Stomach (tissue), 4 donors: Measurements from ENCODE around the gene RHOT2.

Experiments
- CTCF ChIP-seq, 7 experiments: fragments of 450-650 bp in 4 of 7; fragments of 200-600 bp in 3 of 7; sonication (generic) in 3 of 7; IDR thresholded peaks; one replicate each; pipeline ENCODE4 v1.5.1; 2016 to 2019; ENCODE audit warnings: antibody characterized with exemption in 7 of 7, control low read depth in 2 of 7, mild to moderate bottlenecking in 1 of 7
- EP300 ChIP-seq: sonication (generic); formaldehyde crosslinking; IDR thresholded peaks from one replicate; pipeline ENCODE4 v1.6.1; 2017; ENCODE audit warnings: antibody characterized with exemption
- POLR2A ChIP-seq, 4 donors: fragments of 450-650 bp; IDR thresholded peaks; one replicate each; pipeline ENCODE4 v1.6.1; 2016; ENCODE audit warnings: antibody characterized with exemption in 4 of 4, control low read depth in 2 of 4, mild to moderate bottlenecking in 1 of 4, moderate library complexity in 1 of 4
- POLR2AphosphoS5 ChIP-seq, 3 donors: sonication (generic); formaldehyde crosslinking; IDR thresholded peaks; one replicate each; pipeline ENCODE4 v1.6.1; 2016; ENCODE audit warnings: antibody characterized with exemption in 3 of 3

- TF ChIP-seq CTCF (IDR thresholded peaks at IDR 0.05) (no peak), POLR2AphosphoS5 (IDR thresholded peaks at IDR 0.05) (no peak), POLR2A (IDR thresholded peaks at IDR 0.05) (no peak), EP300 (no peak)
Measured at GRCh38 chr16:662597-662996, 5.3 kb upstream of the RHOT2 start.
